Neural progenitor cell (in vitro differentiated cells): Measurements from ENCODE around the gene UBAP2L. TPM values are rescaled to one million over a fixed set of nuclear protein-coding genes. Genes with fewer than 3 reads are reported as not detected.

Source experiments
- DNase-seq: peaks from one replicate; pipeline ENCODE4 v3.0.0-alpha.2; 2016; ENCODE audit warnings: low spot score
- H2AFZ ChIP-seq: fragments of 200-600 bp; sonication (generic); replicated peaks from 2 replicates; pipeline ENCODE4 v1.6.1; 2016; ENCODE audit warnings: antibody characterized with exemption
- H3F3A ChIP-seq: fragments of 200-600 bp; sonication (generic); 2 replicates; pipeline ENCODE4 v1.6.1; 2016; ENCODE audit warnings: antibody characterized with exemption, low read depth
- H3K27ac ChIP-seq: fragments of 200-600 bp; sonication (generic); 2 replicates; pipeline ENCODE4 v1.5.1; 2016; ENCODE audit warnings: mild to moderate bottlenecking
- H3K27me3 ChIP-seq: fragments of 200-600 bp; sonication (generic); 2 replicates; pipeline ENCODE4 v1.6.1; 2016; ENCODE audit warnings: mild to moderate bottlenecking, moderate library complexity
- H3K36me3 ChIP-seq: fragments of 200-600 bp; sonication (generic); 2 replicates; pipeline ENCODE4 v1.5.1; 2016
- H3K4me1 ChIP-seq: fragments of 200-600 bp; sonication (generic); 2 replicates; pipeline ENCODE4 v1.6.1; 2016; ENCODE audit warnings: mixed run types
- H3K4me2 ChIP-seq: fragments of 200-600 bp; sonication (generic); 2 replicates; pipeline ENCODE4 v1.6.1; 2016
- H3K4me3 ChIP-seq: fragments of 200-600 bp; sonication (generic); 2 replicates; pipeline ENCODE4 v1.5.1; 2016
- H3K79me2 ChIP-seq: fragments of 200-600 bp; sonication (generic); 2 replicates; pipeline ENCODE4 v1.6.1; 2016; ENCODE audit warnings: low read depth
- H3K9ac ChIP-seq: fragments of 200-600 bp; sonication (generic); 2 replicates; pipeline ENCODE4 v1.6.1; 2016
- H3K9me3 ChIP-seq: fragments of 200-600 bp; sonication (generic); 2 replicates; pipeline ENCODE4 v1.5.1; 2016; ENCODE audit warnings: low read depth
- H4K20me1 ChIP-seq: fragments of 200-600 bp; sonication (generic); 2 replicates; pipeline ENCODE4 v1.6.1; 2016; ENCODE audit warnings: low read depth
- H3K27ac Mint-ChIP-seq: 3 replicates; pipeline ENCODE4 v1.8.0; 2021; ENCODE audit warnings: mixed read lengths
- H3K27me3 Mint-ChIP-seq: 2 replicates; pipeline ENCODE4 v1.8.0; 2022; ENCODE audit warnings: low read depth, mild to moderate bottlenecking, inconsistent platforms, moderate library complexity, mixed read lengths; ENCODE audit not compliant: insufficient read depth
- H3K36me3 Mint-ChIP-seq: 3 replicates; pipeline ENCODE4 v1.8.0; 2021; ENCODE audit warnings: mixed read lengths
- H3K4me1 Mint-ChIP-seq: 3 replicates; pipeline ENCODE4 v1.8.0; 2021; ENCODE audit warnings: mixed read lengths
- H3K4me3 Mint-ChIP-seq: 3 replicates; pipeline ENCODE4 v1.8.0; 2021; ENCODE audit warnings: mild to moderate bottlenecking, moderate library complexity, mixed read lengths
- H3K9me3 Mint-ChIP-seq: 3 replicates; pipeline ENCODE4 v1.8.0; 2020; ENCODE audit warnings: mixed read lengths
- EZH2 ChIP-seq: fragments of 200-600 bp; sonication (generic); IDR thresholded peaks from 2 replicates; pipeline ENCODE4 v1.6.1; 2017; ENCODE audit warnings: antibody characterized with exemption, mild to moderate bottlenecking, moderate library complexity
- EZH2phosphoT487 ChIP-seq: fragments of 200-600 bp; sonication (generic); IDR thresholded peaks from 2 replicates; pipeline ENCODE4 v1.6.1; 2017; ENCODE audit warnings: antibody characterized with exemption
- total RNA-seq: library from RNA; depleted of rRNA; stranded (reverse); fragments of >200 nt; gene quantifications from 2 replicates; pipeline ENCODE4 v1.2.3, GENCODE V29; 2015; ENCODE audit warnings: low replicate concordance
- TF ChIP-seq, protein P1 (sequence below): fragments of 200-600 bp; sonication (generic); IDR thresholded peaks from 2 replicates; pipeline ENCODE4 v1.5.1; 2017; ENCODE audit warnings: antibody characterized with exemption, mild to moderate bottlenecking

UBAP2L gene
- total RNA-seq, 1 donor from 2014 or later = 148 TPM

DNA sequence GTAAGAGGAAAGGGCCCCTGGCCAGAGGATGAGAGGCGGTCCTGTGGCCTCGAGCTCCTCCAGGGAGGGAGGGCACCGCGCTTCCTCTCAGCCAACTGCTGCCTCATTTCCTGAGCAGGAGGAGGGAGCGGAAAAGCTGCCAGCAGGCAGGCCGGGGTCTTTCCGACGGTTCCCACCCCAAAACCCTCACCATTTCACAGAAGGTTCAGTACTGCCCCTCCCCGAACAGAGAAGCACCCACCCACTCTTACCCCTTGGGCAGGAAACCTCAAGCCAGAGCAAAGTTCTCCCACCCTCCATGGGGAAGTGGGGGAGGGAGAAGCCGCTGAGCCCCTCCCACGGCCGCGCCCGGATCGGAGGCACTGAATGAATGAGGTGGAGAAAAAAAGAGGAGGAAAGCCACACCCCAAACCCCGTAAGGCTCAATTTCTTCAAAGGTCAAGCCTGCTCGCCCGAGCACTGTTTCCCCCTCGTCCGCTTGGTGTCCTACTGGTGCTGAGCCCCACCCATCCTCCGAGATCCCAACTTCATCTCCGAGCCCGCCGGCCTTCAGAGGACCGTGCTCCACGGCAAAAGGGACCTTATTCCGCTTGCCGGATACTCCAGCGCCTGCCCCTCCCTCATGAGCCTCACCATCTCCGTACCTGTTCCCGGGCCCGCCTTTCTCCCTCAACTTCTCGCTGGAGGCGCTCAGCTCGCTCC is 38.3 kb upstream of the UBAP2L start:
- Histone ChIP-seq H3K9ac (peak overlapping the region; percentile 76), H3K36me3 (no peaks in the 10 kb centered on the region), H3K9me3 (no peaks in the 10 kb centered on the region), H3K4me1 (peaks cover 58% of the 10 kb centered on the region), H3K4me2 (peak overlapping the region; percentile 95), H3K79me2 (peaks cover 53% of the 10 kb centered on the region), H3K27me3 (no peaks in the 10 kb centered on the region), H3K4me3 (peak overlapping the region; percentile 84), H3F3A (peaks cover 62% of the 10 kb centered on the region), H4K20me1 (peaks cover 53% of the 10 kb centered on the region), H2AFZ (no peak overlapping the region), H3K27ac (peak overlapping the region; percentile 79)
- Mint-ChIP-seq H3K4me1 (peaks cover 67% of the 10 kb centered on the region), H3K27me3 (peaks cover 2% of the 10 kb centered on the region), H3K36me3 (peaks cover 8% of the 10 kb centered on the region), H3K4me3 (peak overlapping the region; percentile 100), H3K27ac (peak overlapping the region; percentile 98), H3K9me3 (no peaks in the 10 kb centered on the region)
- peak; percentile 65 for DNase-seq
- TF ChIP-seq, protein P1, sequence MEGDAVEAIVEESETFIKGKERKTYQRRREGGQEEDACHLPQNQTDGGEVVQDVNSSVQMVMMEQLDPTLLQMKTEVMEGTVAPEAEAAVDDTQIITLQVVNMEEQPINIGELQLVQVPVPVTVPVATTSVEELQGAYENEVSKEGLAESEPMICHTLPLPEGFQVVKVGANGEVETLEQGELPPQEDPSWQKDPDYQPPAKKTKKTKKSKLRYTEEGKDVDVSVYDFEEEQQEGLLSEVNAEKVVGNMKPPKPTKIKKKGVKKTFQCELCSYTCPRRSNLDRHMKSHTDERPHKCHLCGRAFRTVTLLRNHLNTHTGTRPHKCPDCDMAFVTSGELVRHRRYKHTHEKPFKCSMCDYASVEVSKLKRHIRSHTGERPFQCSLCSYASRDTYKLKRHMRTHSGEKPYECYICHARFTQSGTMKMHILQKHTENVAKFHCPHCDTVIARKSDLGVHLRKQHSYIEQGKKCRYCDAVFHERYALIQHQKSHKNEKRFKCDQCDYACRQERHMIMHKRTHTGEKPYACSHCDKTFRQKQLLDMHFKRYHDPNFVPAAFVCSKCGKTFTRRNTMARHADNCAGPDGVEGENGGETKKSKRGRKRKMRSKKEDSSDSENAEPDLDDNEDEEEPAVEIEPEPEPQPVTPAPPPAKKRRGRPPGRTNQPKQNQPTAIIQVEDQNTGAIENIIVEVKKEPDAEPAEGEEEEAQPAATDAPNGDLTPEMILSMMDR = no peak
- TF ChIP-seq EZH2 = no peak
- TF ChIP-seq EZH2phosphoT487 = no peak

DNA sequence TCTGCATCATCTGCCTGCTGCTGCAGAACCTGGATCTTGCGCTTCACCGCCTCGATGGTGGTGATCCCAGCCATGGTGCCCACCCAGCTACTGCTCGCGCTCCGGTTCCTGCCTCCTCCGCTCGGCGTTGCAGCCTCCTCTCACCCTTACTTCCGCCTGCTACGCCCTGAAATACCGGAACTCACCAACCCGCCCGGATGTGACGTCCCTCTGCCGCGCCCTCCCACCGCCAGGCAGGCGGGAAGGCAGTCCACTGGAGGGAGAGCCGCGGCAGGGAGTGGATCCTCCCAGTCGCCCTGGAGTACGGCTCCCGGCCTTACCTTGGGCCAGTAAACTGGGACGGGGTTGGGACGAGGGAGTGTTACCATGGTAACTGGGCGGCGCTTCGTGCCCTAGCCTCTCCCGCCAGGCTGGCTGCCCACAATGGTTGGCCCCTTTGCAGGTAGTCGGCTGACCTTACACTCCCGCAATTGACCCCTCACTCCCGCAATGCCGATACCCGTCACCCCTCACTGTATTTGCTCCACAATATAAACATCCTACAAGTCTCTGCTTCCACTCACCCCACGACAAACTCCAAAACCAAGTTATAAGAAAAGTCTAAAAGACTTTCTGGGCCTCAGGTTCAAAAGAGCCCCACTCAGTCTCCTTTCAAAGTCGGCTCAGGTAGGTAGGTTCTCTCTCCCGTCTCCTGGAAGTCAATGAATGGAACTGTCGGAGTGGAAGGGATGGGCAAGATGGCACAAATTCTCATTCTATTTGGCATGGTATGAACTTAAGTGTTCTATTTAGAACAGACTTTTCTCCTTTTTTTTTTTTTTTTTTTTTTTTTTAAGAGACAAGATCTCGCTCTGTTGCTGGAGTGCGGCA is 37.5 kb upstream of the UBAP2L start:
- TF ChIP-seq EZH2 (no peak), EZH2phosphoT487 (no peak)
- TF ChIP-seq, protein P1 = no peak
- peaks cover 2% of the 10 kb centered on the region for H3K27me3 Mint-ChIP-seq
- no peaks in the 10 kb centered on the region for H3K27me3 ChIP-seq

DNA sequence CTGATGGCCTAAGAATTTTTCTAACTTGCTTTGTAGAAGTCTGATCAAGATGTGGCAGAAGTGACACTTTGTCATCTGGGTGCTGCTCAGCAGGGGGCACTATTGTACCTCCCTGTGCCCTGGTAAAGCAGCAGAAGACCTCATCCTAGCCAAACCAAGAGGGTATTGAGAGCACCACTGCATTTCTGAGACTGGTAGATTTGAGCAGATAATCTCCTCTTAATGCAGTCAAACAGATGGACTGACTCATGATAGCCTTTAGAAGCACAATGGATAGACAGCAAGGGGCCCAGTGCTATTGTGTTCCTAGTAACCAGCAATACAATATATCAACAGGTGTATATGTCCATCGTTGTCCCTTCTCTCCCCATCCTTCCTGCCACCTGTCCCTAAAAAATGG is 34.6 kb upstream of the UBAP2L start:
- H3K27me3 ChIP-seq = no peaks in the 10 kb centered on the region
- H3K27ac Mint-ChIP-seq = peak overlapping the region; percentile 76
- H3K4me1 Mint-ChIP-seq = peaks cover 39% of the 10 kb centered on the region
- peaks cover 3% of the 10 kb centered on the region for H3K27me3 Mint-ChIP-seq
- H3K9me3 Mint-ChIP-seq = no peaks in the 10 kb centered on the region
- H3K27ac ChIP-seq = no peak overlapping the region
- H3K4me1 ChIP-seq = peaks cover 21% of the 10 kb centered on the region
- peaks cover 39% of the 10 kb centered on the region for H3F3A ChIP-seq
- H3K36me3 Mint-ChIP-seq = peaks cover 6% of the 10 kb centered on the region
- H3K9ac ChIP-seq = no peak overlapping the region
- H3K4me2 ChIP-seq = peak overlapping the region; percentile 47
- no peaks in the 10 kb centered on the region for H3K36me3 ChIP-seq
- TF ChIP-seq EZH2 (no peak), EZH2phosphoT487 (peak; percentile 51)
- TF ChIP-seq, protein P1 = peak; percentile 63
- H3K9me3 ChIP-seq = no peaks in the 10 kb centered on the region
- peak overlapping the region; percentile 64 for H3K4me3 Mint-ChIP-seq
- no peak overlapping the region for H3K4me3 ChIP-seq
- H4K20me1 ChIP-seq = peaks cover 17% of the 10 kb centered on the region
- DNase-seq = peak; percentile 67
- peaks cover 17% of the 10 kb centered on the region for H3K79me2 ChIP-seq
- no peak overlapping the region for H2AFZ ChIP-seq

More for the DNA sequence above, 37.5 kb upstream of the UBAP2L start:
- no peaks in the 10 kb centered on the region for H3K9me3 ChIP-seq
- H3K9me3 Mint-ChIP-seq = no peaks in the 10 kb centered on the region
- DNase-seq = peak; percentile 99
- peaks cover 59% of the 10 kb centered on the region for H3K4me1 Mint-ChIP-seq
- H3K36me3 Mint-ChIP-seq = peaks cover 8% of the 10 kb centered on the region
- peak overlapping the region; percentile 76 for H3K9ac ChIP-seq
- no peaks in the 10 kb centered on the region for H3K36me3 ChIP-seq
- H3K4me1 ChIP-seq = peaks cover 50% of the 10 kb centered on the region
- H2AFZ ChIP-seq = peak overlapping the region; percentile 4
- H3K79me2 ChIP-seq = peaks cover 46% of the 10 kb centered on the region
- H3K27ac Mint-ChIP-seq = peak overlapping the region; percentile 98
- H3K27ac ChIP-seq = peak overlapping the region; percentile 79
- peaks cover 61% of the 10 kb centered on the region for H3F3A ChIP-seq
- H3K4me3 Mint-ChIP-seq = peak overlapping the region; percentile 100
- H4K20me1 ChIP-seq = peaks cover 46% of the 10 kb centered on the region
- H3K4me3 ChIP-seq = peak overlapping the region; percentile 84
- H3K4me2 ChIP-seq = peak overlapping the region; percentile 95
